AG04450 (cell line): ENCODE measurements around the gene CDKN2AIPNL. TPM values are rescaled to one million over a fixed set of nuclear protein-coding genes. Genes with fewer than 3 reads are reported as not detected.

Source experiments
- CTCF ChIA-PET: fragments of 300-600, 350-600 bp; formaldehyde crosslinking; extraction: SDS; loops from one replicate; lab custom pipeline; 2022; ENCODE audit warnings: antibody characterized with exemption, inconsistent platforms; lab: Charles Lee
- POLR2A ChIA-PET: fragments of 350-600 bp; formaldehyde crosslinking; extraction: SDS; loops from one replicate; lab custom pipeline; 2021; ENCODE audit warnings: antibody characterized with exemption, inconsistent platforms; lab: Yijun Ruan, JAX
- DNase-seq: peaks from one replicate; pipeline ENCODE4 v3.0.0-alpha.2; 2011; ENCODE audit warnings: low read depth, low spot score
- H3K27ac ChIP-seq: one replicate; pipeline ENCODE4 v1.5.1; 2012; ENCODE audit warnings: low read depth, low read length, control low read depth
- H3K27me3 ChIP-seq: one replicate; pipeline ENCODE4 v1.6.0; 2012; ENCODE audit warnings: low read length; ENCODE audit not compliant: control insufficient read depth, insufficient read depth
- H3K4me3 ChIP-seq: 2 replicates; pipeline ENCODE4 v1.5.1; 2011; ENCODE audit warnings: mild to moderate bottlenecking, low read depth, low read length, control low read depth
- H3K9me3 ChIP-seq: 2 replicates; pipeline ENCODE4 v1.5.1; 2012; ENCODE audit warnings: low read length; ENCODE audit not compliant: control insufficient read depth, insufficient read depth
- CTCF ChIP-seq: IDR thresholded peaks from 2 replicates; pipeline ENCODE4 v1.5.1; 2011; ENCODE audit warnings: low read depth, low read length, control low read depth, inconsistent platforms
- polyA minus RNA-seq: library from RNA; depleted of rRNA, polyadenylated mRNA; stranded (reverse); fragments of >200 nt; gene quantifications from 2 replicates; pipeline ENCODE4 v1.2.3, GENCODE V29; 2011; rRNA and poly(A)+ RNA removed
- polyA plus RNA-seq: library from polyadenylated mRNA; depleted of rRNA; stranded (reverse); fragments of >200 nt; gene quantifications from 2 replicates; pipeline ENCODE4 v1.2.3, GENCODE V29; 2011; rRNA removed

CDKN2AIPNL gene
- polyA plus RNA-seq (16.7 and 20.8 TPM in 2 replicates), polyA minus RNA-seq (4.8 and 6.7 TPM in 2 replicates)

DNA sequence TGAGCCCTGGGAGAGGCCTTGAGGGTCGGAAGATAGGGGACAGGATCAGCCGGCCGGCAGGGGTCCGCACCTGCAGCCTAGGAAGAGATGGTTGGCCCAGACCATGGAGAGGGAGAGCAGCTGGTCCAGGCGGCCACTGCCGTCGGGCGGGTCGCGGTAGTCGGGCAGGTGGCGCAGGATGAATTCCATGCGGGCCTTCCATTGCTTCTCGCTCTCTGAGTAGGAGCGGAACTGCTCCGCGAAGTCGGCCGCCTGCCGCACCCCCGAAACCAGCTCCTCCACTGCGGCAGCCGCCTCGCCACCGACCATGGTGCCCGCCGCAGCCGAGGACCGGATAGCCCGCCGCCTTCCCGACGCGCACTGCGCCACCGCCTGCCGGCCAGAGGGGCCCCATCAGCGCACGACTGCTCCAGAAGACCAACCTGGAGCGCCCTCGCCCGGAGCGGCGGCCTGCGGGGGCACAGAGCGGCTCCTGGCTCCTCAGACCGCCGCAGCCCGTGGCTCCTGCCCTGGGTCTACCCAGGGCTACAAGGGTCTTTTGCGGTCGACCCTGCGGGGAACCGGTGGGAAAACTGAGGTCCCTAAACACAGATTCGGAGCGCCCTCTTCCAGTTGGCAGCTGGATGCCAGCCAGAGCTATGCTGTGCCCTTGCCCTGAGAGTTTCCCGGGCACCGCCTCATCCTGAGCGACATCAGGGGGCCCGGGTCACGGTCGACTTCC is at the start of gene CDKN2AIPNL:
TSS of gene CDKN2AIPNL (minus strand) at position 336 of the 721 bp plus-strand sequence. CDS start at position 309, 27 bp downstream.
- ChIA-PET POLR2A (interaction anchor here (0.6 to 2.0 kb wide), 5 partner anchors 9 to 116 kb away, joined by 3 to 13 read pairs (median 3); partner anchors contain the start of gene JADE2), CTCF (interaction anchor here (0.6 to 4.7 kb wide), 26 partner anchors 9 to 229 kb away, joined by 3 to 33 read pairs (median 5); partner anchors contain the start of genes CDKL3 and UBE2B)
- peak within 1 kb of the TSS; percentile 39 for H3K27ac ChIP-seq
- H3K9me3 ChIP-seq, result no peaks in the 10 kb centered on the region; the same call in 1 of the 2 replicates
- peak within 1 kb of the TSS; percentile 79 for H3K4me3 ChIP-seq
- TF ChIP-seq CTCF, result peak; percentile 67
- peak; percentile 61 for DNase-seq
- H3K27me3 ChIP-seq, result no peaks in the 10 kb centered on the region

GRCh38 chr5:134460551-134460950 is 48.9 kb upstream of the CDKN2AIPNL start:
- no peaks in the 10 kb centered on the region for H3K27me3 ChIP-seq
- CTCF ChIA-PET, result no interaction called here
- no peak overlapping the region for H3K4me3 ChIP-seq
- POLR2A ChIA-PET, result no interaction called here
- no peak for DNase-seq
- TF ChIP-seq CTCF, result no peak
- H3K9me3 ChIP-seq, result peaks cover 3% of the 10 kb centered on the region; the same call in 1 of the 2 replicates
- H3K27ac ChIP-seq, result no peak overlapping the region

DNA sequence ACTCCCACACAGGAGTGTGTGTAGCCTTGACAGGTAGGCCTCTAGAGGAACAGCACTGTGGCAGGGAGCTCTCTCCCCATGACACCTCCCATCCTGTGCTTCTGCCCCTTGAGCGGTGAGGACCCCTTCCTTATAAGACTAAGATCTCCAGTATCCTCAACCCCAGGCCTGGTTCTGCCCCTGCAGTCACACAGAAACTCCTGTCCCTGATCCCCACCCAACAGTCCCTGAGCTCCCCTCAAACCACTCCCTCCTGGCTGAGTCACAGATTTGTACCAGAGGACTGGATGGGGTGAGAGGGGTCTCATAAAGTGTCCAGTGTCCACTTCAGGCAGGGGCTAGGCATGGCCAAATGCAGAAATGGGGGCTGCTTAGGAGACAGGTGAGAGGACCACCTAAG is 47.8 kb upstream of the CDKN2AIPNL start:
- ChIA-PET CTCF (interaction anchor here (0.6 kb wide), 1 partner anchor 92 kb away, joined by 4 read pairs; no protein-coding TSS in a partner anchor), POLR2A (interaction anchor here (0.6 kb wide), 1 partner anchor 65 kb away, joined by 8 read pairs; no protein-coding TSS in a partner anchor)
- no peak overlapping the region for H3K4me3 ChIP-seq
- no peaks in the 10 kb centered on the region for H3K27me3 ChIP-seq
- no peak for DNase-seq
- peaks cover 3% of the 10 kb centered on the region; the same call in 1 of the 2 replicates for H3K9me3 ChIP-seq
- TF ChIP-seq CTCF, result no peak
- H3K27ac ChIP-seq, result no peak overlapping the region

DNA sequence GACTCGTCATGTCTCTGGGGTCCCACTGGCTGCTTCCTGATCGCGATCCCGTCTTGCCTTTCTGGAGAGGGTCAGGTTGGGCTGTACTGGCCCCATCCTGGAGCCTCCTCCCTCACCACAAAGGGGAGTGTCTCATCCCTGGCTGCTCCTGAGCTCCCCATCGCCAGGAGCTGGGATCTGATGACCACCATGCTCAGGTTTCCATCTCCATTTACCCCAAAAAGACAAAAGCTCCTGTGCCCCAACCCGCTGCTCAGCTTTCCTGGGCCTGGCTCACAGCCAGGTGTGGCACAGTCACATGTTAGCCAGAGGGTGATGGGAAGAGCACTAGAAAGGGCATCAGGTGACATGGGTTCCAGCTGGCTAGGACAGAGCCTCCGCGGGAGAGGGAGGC is 47.3 kb upstream of the CDKN2AIPNL start:
- DNase-seq, result no peak
- Histone ChIP-seq H3K27me3 (no peaks in the 10 kb centered on the region), H3K4me3 (no peak overlapping the region), H3K9me3 (peaks cover 3% of the 10 kb centered on the region; the same call in 1 of the 2 replicates), H3K27ac (no peak overlapping the region)
- ChIA-PET POLR2A (no interaction called here), CTCF (no interaction called here)
- TF ChIP-seq CTCF, result no peak
